ENCODE measurements around the gene GNPNAT1.

The GNPNAT1 gene

GRCh38 chr14:52802597-52802996, 11.2 kb upstream of the GNPNAT1 start:
- no peak for TF ChIP-seq TOX (CRISPR knock-in tag; IDR thresholded peaks at IDR 0.05; ENCODE audit: borderline replicate concordance)
- no peak for TF ChIP-seq RARB (CRISPR knock-in tag; IDR thresholded peaks at IDR 0.05)
- TF ChIP-seq PPARA (CRISPR knock-in tag; IDR thresholded peaks at IDR 0.05; ENCODE audit: borderline replicate concordance), result no peak
- no peak for TF ChIP-seq ISL1 (CRISPR knock-in tag; IDR thresholded peaks at IDR 0.05)
- TF ChIP-seq ZNF70 (CRISPR knock-in tag; IDR thresholded peaks at IDR 0.05), result no peak
- no peak for TF ChIP-seq ZFP30 (CRISPR knock-in tag; IDR thresholded peaks at IDR 0.05)
- TF ChIP-seq ZNF8 (CRISPR knock-in tag; IDR thresholded peaks at IDR 0.05), result no peak
- no peak for TF ChIP-seq ARNTL (CRISPR knock-in tag; IDR thresholded peaks at IDR 0.05; ENCODE audit: borderline replicate concordance, low read depth)
- no peak for TF ChIP-seq SNAI2 (CRISPR knock-in tag; IDR thresholded peaks at IDR 0.05)
- no peak for TF ChIP-seq BACH2 (CRISPR knock-in tag; IDR thresholded peaks at IDR 0.05; ENCODE audit: borderline replicate concordance)
- TF ChIP-seq CREB5 (CRISPR knock-in tag; IDR thresholded peaks at IDR 0.05; ENCODE audit: low read depth), result no peak
- no peak for TF ChIP-seq CSDC2 (CRISPR knock-in tag; IDR thresholded peaks at IDR 0.05)
- no peak for TF ChIP-seq PATZ1 (CRISPR knock-in tag; IDR thresholded peaks at IDR 0.05; ENCODE audit: borderline replicate concordance)
- no peak for TF ChIP-seq ZC3H10 (CRISPR knock-in tag; IDR thresholded peaks at IDR 0.05)
- no peak for TF ChIP-seq TSHZ2 (CRISPR knock-in tag; IDR thresholded peaks at IDR 0.05)
- no peak for TF ChIP-seq ESRRG (CRISPR knock-in tag; IDR thresholded peaks at IDR 0.05)
- ATAC-seq, result peak; percentile 42

GRCh38 chr14:52801014-52801712, 9.8 kb upstream of the GNPNAT1 start:
- peak; percentile 73 for ATAC-seq
- TF ChIP-seq RARB (CRISPR knock-in tag; IDR thresholded peaks at IDR 0.05), result no peak
- TF ChIP-seq ZFP30 (CRISPR knock-in tag; IDR thresholded peaks at IDR 0.05), result no peak
- no peak for TF ChIP-seq CSDC2 (CRISPR knock-in tag; IDR thresholded peaks at IDR 0.05)
- TF ChIP-seq ZNF565 (CRISPR knock-in tag; conservative IDR thresholded peaks at IDR 0.05; ENCODE audit: low read depth), result no peak
- no peak for TF ChIP-seq ZNF70 (CRISPR knock-in tag; IDR thresholded peaks at IDR 0.05)
- no peak for TF ChIP-seq PPARA (CRISPR knock-in tag; IDR thresholded peaks at IDR 0.05; ENCODE audit: borderline replicate concordance)
- no peak for TF ChIP-seq TOX (CRISPR knock-in tag; IDR thresholded peaks at IDR 0.05; ENCODE audit: borderline replicate concordance)
- TF ChIP-seq POU6F1 (CRISPR knock-in tag; IDR thresholded peaks at IDR 0.05; ENCODE audit: borderline replicate concordance, low read depth), result no peak
- TF ChIP-seq TCF4 (CRISPR knock-in tag; IDR thresholded peaks at IDR 0.05; ENCODE audit: borderline replicate concordance), result no peak
- no peak for TF ChIP-seq ZFP3 (CRISPR knock-in tag; IDR thresholded peaks at IDR 0.05)
- no peak for TF ChIP-seq ESRRG (CRISPR knock-in tag; IDR thresholded peaks at IDR 0.05)
- TF ChIP-seq TSHZ2 (CRISPR knock-in tag; IDR thresholded peaks at IDR 0.05), result no peak
